Liver (tissue), 9 donors: ENCODE data around the gene PDPN. TPM values are rescaled to one million over a fixed set of nuclear protein-coding genes. Genes with fewer than 3 reads are reported as not detected.

ENCODE experiments used
- DNase-seq: peaks from one replicate; pipeline ENCODE4 v3.0.0-alpha.2; 2017; ENCODE audit warnings: low spot score
- H3K27ac ChIP-seq, 2 donors: one replicate each; pipeline ENCODE4 v1.7.0; 2013; ENCODE audit warnings: inconsistent platforms in 2 of 2, low read length in 2 of 2, control low read depth in 1 of 2, low read depth in 1 of 2, mild to moderate bottlenecking in 1 of 2
- H3K27me3 ChIP-seq, 4 donors: one replicate each; pipeline versions ENCODE4 v1.6.1 to v1.7.0; 2013; ENCODE audit warnings: low read length in 3 of 4, inconsistent platforms in 1 of 4, mild to moderate bottlenecking in 1 of 4, moderate library complexity in 1 of 4; ENCODE audit not compliant: control insufficient read depth in 4 of 4, insufficient read depth in 4 of 4
- H3K36me3 ChIP-seq, 4 donors: one replicate each; pipeline versions ENCODE4 v1.6.1 to v1.7.0; 2013; ENCODE audit warnings: low read length in 3 of 4, mild to moderate bottlenecking in 3 of 4, low read depth in 1 of 4, moderate library complexity in 1 of 4; ENCODE audit not compliant: control insufficient read depth in 4 of 4, insufficient read depth in 3 of 4
- H3K4me1 ChIP-seq, 4 donors: one replicate each; pipeline versions ENCODE4 v1.6.1 to v1.7.0; 2013; ENCODE audit warnings: low read length in 3 of 4, mild to moderate bottlenecking in 3 of 4, moderate library complexity in 1 of 4; ENCODE audit not compliant: control insufficient read depth in 4 of 4, insufficient read depth in 4 of 4
- H3K4me3 ChIP-seq, 3 donors: one replicate each; pipeline versions ENCODE4 v1.6.1 to v1.7.0; 2013; ENCODE audit warnings: low read length in 3 of 3, control low read depth in 1 of 3, low read depth in 1 of 3, mild to moderate bottlenecking in 1 of 3
- H3K9ac ChIP-seq, 2 donors: one replicate each; pipeline ENCODE4 v1.7.0; 2013; ENCODE audit warnings: low read length in 2 of 2, mild to moderate bottlenecking in 2 of 2, moderate library complexity in 2 of 2, control low read depth in 1 of 2, low read depth in 1 of 2
- H3K9me3 ChIP-seq, 4 donors: one replicate each; pipeline versions ENCODE4 v1.6.1 to v1.7.0; 2013; ENCODE audit warnings: low read length in 3 of 4; ENCODE audit not compliant: control insufficient read depth in 4 of 4
- EGR1 ChIP-seq, 2 donors: IDR thresholded peaks; 2 replicates each; pipeline ENCODE4 v1.6.1; 2016 to 2018; ENCODE audit warnings: antibody characterized with exemption in 2 of 2, low read depth in 2 of 2
- FOXA1 ChIP-seq: IDR thresholded peaks from 2 replicates; pipeline ENCODE4 v1.6.1; 2016; ENCODE audit warnings: antibody characterized with exemption
- FOXA2 ChIP-seq: IDR thresholded peaks from 2 replicates; pipeline ENCODE4 v1.6.1; 2016; ENCODE audit warnings: antibody characterized with exemption
- GABPA ChIP-seq, 2 donors: IDR thresholded peaks in 1 of 2; conservative IDR thresholded peaks in 1 of 2; 2 replicates each; pipeline ENCODE4 v1.6.1; 2016; ENCODE audit warnings: antibody characterized with exemption in 2 of 2, mild to moderate bottlenecking in 1 of 2, moderate library complexity in 1 of 2
- HNF4G ChIP-seq: IDR thresholded peaks from 2 replicates; pipeline ENCODE4 v1.6.1; 2016; ENCODE audit warnings: antibody characterized with exemption
- JUND ChIP-seq, 2 donors: IDR thresholded peaks; 2 replicates each; pipeline ENCODE4 v1.6.1; 2016; ENCODE audit warnings: antibody characterized with exemption in 2 of 2
- NR2F2 ChIP-seq: IDR thresholded peaks from 2 replicates; pipeline ENCODE4 v1.6.1; 2016; ENCODE audit warnings: antibody characterized with exemption
- RXRA ChIP-seq, 2 donors: IDR thresholded peaks; 2 replicates each; pipeline ENCODE4 v1.6.1; 2017 to 2018; ENCODE audit warnings: antibody characterized with exemption in 2 of 2, mild to moderate bottlenecking in 1 of 2
- TAF1 ChIP-seq: conservative IDR thresholded peaks from 2 replicates; pipeline ENCODE4 v1.6.1; 2016; ENCODE audit warnings: antibody characterized with exemption, mild to moderate bottlenecking
- YY1 ChIP-seq: IDR thresholded peaks from 2 replicates; pipeline ENCODE4 v1.6.1; 2016; ENCODE audit warnings: antibody characterized with exemption, mild to moderate bottlenecking
- WGBS: extraction: QIAGEN DNeasy Blood & Tissue Kit; methylation state at CpG from one replicate; pipeline ENCODE4 v1.1.7; 2013; 5-methylcytosine and 5-hydroxymethylcytosine counted together
- polyA plus RNA-seq, 2 donors: library from polyadenylated mRNA; stranded (reverse) in 1 of 2; unstranded in 1 of 2; fragments of 200-250 nt in 1 of 2; fragments of >200 nt in 1 of 2; fragmentation: Nextera tagmentation in 1 of 2; extraction: Ambion mirVana in 1 of 2; gene quantifications; one replicate each; pipeline versions ENCODE4 v1.2.1 to v1.2.3, GENCODE V29; 2013 to 2015
- total RNA-seq, 2 donors: library from RNA; depleted of rRNA; stranded (reverse); fragments of >200 nt; gene quantifications; one replicate each; pipeline ENCODE4 v1.2.3, GENCODE V29; 2014
- TF ChIP-seq, protein P1 (sequence below): IDR thresholded peaks from 2 replicates; pipeline ENCODE4 v1.6.1; 2016; ENCODE audit warnings: antibody characterized with exemption
- TF ChIP-seq, protein P2 (sequence below): IDR thresholded peaks from 2 replicates; pipeline ENCODE4 v1.6.1; 2016; ENCODE audit warnings: antibody characterized with exemption
- TF ChIP-seq, protein P3 (sequence below): IDR thresholded peaks from 2 replicates; pipeline ENCODE4 v1.6.1; 2016; ENCODE audit warnings: antibody characterized with exemption, mild to moderate bottlenecking
- donor health status: healthy.
- donor health status: healthy.
- donor health status: healthy.
- donor health status: healthy.
- donor health status: healthy.

The PDPN gene
- total and polyA plus RNA-seq, 4 donors = 0.09 to 0.31 (median 0.21) TPM

DNA sequence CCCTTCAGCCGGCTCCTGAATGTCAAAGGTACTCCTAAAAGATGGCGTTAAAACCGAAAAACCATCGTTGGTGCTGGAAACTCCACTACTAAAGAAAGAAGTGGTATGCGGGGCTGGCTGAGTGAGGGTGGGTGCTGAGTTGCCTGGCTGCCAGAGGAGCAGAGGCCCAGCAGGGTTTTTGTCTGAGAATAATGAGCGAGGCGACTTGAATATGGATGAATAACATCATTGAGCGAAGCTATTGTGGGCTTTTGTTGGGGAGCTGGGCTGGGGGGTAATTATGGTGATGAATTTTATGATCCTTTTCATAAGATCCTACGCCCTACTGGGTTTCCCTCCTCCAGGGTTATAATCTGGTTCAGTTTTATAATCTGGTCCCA is 2.0 kb downstream of the PDPN start (continued):
- TF ChIP-seq, protein P1, sequence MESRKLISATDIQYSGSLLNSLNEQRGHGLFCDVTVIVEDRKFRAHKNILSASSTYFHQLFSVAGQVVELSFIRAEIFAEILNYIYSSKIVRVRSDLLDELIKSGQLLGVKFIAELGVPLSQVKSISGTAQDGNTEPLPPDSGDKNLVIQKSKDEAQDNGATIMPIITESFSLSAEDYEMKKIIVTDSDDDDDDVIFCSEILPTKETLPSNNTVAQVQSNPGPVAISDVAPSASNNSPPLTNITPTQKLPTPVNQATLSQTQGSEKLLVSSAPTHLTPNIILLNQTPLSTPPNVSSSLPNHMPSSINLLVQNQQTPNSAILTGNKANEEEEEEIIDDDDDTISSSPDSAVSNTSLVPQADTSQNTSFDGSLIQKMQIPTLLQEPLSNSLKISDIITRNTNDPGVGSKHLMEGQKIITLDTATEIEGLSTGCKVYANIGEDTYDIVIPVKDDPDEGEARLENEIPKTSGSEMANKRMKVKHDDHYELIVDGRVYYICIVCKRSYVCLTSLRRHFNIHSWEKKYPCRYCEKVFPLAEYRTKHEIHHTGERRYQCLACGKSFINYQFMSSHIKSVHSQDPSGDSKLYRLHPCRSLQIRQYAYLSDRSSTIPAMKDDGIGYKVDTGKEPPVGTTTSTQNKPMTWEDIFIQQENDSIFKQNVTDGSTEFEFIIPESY = no peak
- TF ChIP-seq NR2F2 (no peak), RXRA (IDR thresholded peaks at IDR 0.05) (no peak), TAF1 (no peak)

DNA sequence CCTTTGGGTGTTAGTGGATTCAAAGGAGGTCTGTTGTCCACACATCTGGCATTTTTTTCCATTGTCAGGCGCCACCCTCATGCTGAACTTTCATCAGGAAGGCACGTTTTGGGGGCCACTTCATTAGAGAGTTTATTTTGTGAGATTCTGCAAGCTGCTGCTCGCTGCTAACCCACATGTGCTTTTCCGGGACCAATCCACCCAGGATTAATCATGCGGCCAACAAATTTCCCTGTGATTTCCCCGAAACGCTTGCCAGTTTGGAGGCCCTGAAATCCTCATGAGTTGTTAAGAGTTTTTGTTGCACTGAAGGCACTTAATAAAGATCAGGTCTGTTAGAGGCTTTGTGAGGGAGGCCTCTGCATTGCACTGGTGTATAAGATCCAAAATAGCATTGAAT is 2.4 kb downstream of the PDPN start:
- TF ChIP-seq, protein P2, sequence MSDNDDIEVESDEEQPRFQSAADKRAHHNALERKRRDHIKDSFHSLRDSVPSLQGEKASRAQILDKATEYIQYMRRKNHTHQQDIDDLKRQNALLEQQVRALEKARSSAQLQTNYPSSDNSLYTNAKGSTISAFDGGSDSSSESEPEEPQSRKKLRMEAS = no peak
- TF ChIP-seq FOXA2 (no peak), EGR1 (IDR thresholded peaks at IDR 0.05; ENCODE audit: low read depth in 2 of 2) (no peak), NR2F2 (no peak)
- TF ChIP-seq, protein P3, sequence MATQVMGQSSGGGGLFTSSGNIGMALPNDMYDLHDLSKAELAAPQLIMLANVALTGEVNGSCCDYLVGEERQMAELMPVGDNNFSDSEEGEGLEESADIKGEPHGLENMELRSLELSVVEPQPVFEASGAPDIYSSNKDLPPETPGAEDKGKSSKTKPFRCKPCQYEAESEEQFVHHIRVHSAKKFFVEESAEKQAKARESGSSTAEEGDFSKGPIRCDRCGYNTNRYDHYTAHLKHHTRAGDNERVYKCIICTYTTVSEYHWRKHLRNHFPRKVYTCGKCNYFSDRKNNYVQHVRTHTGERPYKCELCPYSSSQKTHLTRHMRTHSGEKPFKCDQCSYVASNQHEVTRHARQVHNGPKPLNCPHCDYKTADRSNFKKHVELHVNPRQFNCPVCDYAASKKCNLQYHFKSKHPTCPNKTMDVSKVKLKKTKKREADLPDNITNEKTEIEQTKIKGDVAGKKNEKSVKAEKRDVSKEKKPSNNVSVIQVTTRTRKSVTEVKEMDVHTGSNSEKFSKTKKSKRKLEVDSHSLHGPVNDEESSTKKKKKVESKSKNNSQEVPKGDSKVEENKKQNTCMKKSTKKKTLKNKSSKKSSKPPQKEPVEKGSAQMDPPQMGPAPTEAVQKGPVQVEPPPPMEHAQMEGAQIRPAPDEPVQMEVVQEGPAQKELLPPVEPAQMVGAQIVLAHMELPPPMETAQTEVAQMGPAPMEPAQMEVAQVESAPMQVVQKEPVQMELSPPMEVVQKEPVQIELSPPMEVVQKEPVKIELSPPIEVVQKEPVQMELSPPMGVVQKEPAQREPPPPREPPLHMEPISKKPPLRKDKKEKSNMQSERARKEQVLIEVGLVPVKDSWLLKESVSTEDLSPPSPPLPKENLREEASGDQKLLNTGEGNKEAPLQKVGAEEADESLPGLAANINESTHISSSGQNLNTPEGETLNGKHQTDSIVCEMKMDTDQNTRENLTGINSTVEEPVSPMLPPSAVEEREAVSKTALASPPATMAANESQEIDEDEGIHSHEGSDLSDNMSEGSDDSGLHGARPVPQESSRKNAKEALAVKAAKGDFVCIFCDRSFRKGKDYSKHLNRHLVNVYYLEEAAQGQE = no peak
- Histone ChIP-seq H3K9me3 (peaks cover 0 to 6% (median 0%) of the 10 kb centered on the region in 4 donors), H3K27me3 (peaks cover 3 to 12% (median 5%) of the 10 kb centered on the region in 4 donors), H3K27ac (no peak overlapping the region), H3K36me3 (no peaks in the 10 kb centered on the region), H3K4me3 (no peak overlapping the region), H3K9ac (no peak overlapping the region), H3K4me1 (no peaks in the 10 kb centered on the region)
- 74% methylated on average over 7 of the region's 7 CpGs for WGBS
- no peak for DNase-seq

DNA sequence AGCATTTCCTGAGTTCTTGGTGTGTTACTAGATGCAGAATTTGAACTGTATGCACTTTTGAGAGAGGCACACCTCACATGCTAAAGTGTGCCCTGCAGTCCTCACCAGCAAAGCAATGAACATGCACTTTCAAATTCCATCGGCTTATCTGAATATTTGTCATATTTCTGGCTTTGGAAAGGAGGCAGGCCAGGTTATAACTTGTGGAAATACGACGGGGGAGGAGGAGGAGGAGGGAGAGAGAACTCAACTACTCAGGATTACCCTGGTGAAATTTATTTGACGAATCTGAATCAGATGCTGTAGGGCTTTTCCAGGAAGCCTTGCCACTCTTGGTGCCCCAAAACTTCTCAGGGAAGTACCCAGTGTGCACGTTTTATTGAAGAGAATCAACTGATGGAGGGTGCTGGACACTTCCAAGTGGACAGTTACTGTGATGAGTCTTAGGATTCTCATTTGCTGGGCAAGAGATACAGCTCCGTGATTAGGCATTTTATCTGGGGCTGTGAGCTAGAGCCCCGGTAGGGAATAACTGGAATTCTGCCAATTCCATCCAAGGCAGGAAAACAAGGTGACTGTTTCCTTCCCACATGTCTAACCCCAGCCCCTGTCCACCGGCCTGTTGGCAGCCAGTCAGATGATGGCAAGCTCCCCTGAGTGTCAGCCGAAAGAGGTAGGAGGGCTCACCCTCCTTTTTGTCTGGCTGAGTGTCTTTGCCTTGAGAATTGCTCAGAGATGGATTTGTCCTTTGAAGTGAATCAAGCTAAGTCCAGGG is 3.8 kb downstream of the PDPN start:
- H3K36me3 ChIP-seq = no peaks in the 10 kb centered on the region

More for the DNA sequence above, 3.8 kb downstream of the PDPN start:
- H3K4me3 ChIP-seq = no peak overlapping the region
- 44% methylated on average over 9 of the region's 9 CpGs for WGBS
- H3K9me3 ChIP-seq = peaks cover 0 to 3% (median 0%) of the 10 kb centered on the region in 4 donors
- H3K27me3 ChIP-seq = peaks cover 0 to 8% (median 5%) of the 10 kb centered on the region in 4 donors
- H3K4me1 ChIP-seq = no peaks in the 10 kb centered on the region
- H3K9ac ChIP-seq = no peak overlapping the region
- DNase-seq = no peak
- TF ChIP-seq, protein P1 = no peak
- no peak for TF ChIP-seq NR2F2
- no peak for TF ChIP-seq RXRA (IDR thresholded peaks at IDR 0.05)
- TF ChIP-seq FOXA1 = no peak
- TF ChIP-seq, protein P2 = no peak
- TF ChIP-seq JUND (IDR thresholded peaks at IDR 0.05) = no peak
- TF ChIP-seq, protein P3 = no peak
- TF ChIP-seq HNF4G = no peak
- TF ChIP-seq GABPA (IDR thresholded peaks at IDR 0.05 in 1 of 2, conservative IDR thresholded peaks at IDR 0.05 in 1 of 2) = no peak
- TF ChIP-seq YY1 = no peak
- TF ChIP-seq EGR1 (IDR thresholded peaks at IDR 0.05; ENCODE audit: low read depth in 2 of 2) = no peak
- H3K27ac ChIP-seq = no peak overlapping the region
